Vagina (tissue), 2 donors: ENCODE data around the gene ITGA6.

Experiments used
- CTCF ChIP-seq, 3 experiments: fragments of 450-650 bp in 2 of 3; fragments of 200-600 bp in 1 of 3; sonication (generic) in 1 of 3; IDR thresholded peaks; one replicate each; pipeline ENCODE4 v1.5.1; 2017 to 2019; ENCODE audit warnings: antibody characterized with exemption in 3 of 3, mild to moderate bottlenecking in 2 of 3, moderate library complexity in 2 of 3
- POLR2A ChIP-seq, 2 donors: fragments of 450-650 bp; IDR thresholded peaks; one replicate each; pipeline ENCODE4 v1.6.1; 2017; ENCODE audit warnings: antibody characterized with exemption in 2 of 2, mild to moderate bottlenecking in 2 of 2, moderate library complexity in 2 of 2
- POLR2AphosphoS5 ChIP-seq, 2 donors: sonication (generic); formaldehyde crosslinking; IDR thresholded peaks; one replicate each; pipeline ENCODE4 v1.9.0; 2017; ENCODE audit warnings: antibody characterized with exemption in 2 of 2, mild to moderate bottlenecking in 2 of 2, low read depth in 1 of 2; ENCODE audit not compliant: insufficient read depth in 1 of 2

DNA sequence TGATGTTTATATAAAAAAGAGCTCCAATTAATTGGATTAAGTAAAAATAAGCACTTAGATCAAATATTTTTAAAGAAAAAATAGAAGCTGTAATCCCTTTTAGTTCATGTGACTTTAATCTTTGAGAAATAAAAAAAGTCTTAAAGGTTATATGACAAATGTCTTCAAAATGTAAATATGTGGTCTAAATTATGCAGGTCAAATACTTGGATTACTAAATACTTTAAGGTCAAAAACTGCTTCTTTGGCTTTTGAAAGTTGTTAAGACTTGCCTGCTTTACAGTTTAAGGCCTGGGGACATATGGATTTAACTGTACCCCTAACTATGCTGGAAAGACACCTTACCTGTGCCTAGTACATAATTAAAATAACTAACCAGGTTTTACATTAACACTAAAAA lies 113.0 kb downstream of the ITGA6 start:
- TF ChIP-seq POLR2A (IDR thresholded peaks at IDR 0.05) (no peak), CTCF (IDR thresholded peaks at IDR 0.05) (no peak), POLR2AphosphoS5 (IDR thresholded peaks at IDR 0.05; ENCODE audit: insufficient read depth in 1 of 2, low read depth in 1 of 2) (no peak)
